KOPT-K1 (cell line): ENCODE data around the gene GIN1.

Source experiments
- H3K27ac ChIP-seq: fragments of 200-600 bp; sonication (generic); 2 replicates; pipeline ENCODE4 v1.5.1; 2016; ENCODE audit warnings: antibody characterized with exemption, mild to moderate bottlenecking, low read depth, low read length; ENCODE audit not compliant: poor library complexity, severe bottlenecking
- H3K36me3 ChIP-seq: fragments of 200-600 bp; sonication (generic); 2 replicates; pipeline ENCODE4 v1.5.1; 2017; ENCODE audit warnings: antibody characterized with exemption, mild to moderate bottlenecking, low read length, moderate library complexity; ENCODE audit not compliant: insufficient read depth
- H3K9me3 ChIP-seq: fragments of 200-600 bp; sonication (generic); 2 replicates; pipeline ENCODE4 v1.5.1; 2017; ENCODE audit warnings: antibody characterized with exemption, low read length, mild to moderate bottlenecking; ENCODE audit not compliant: insufficient read depth, poor library complexity, severe bottlenecking

GIN1 gene

GRCh38 chr5:103120607-103121200 lies 766 bp upstream of the GIN1 start:
- H3K36me3 ChIP-seq = peaks cover 18% of the 10 kb centered on the region
- H3K27ac ChIP-seq = peak overlapping the region; percentile 96
- H3K9me3 ChIP-seq = no peaks in the 10 kb centered on the region

- peaks cover 13% of the 10 kb centered on the region for H3K36me3 ChIP-seq
- H3K9me3 ChIP-seq = no peaks in the 10 kb centered on the region
- H3K27ac ChIP-seq = peak overlapping the region; percentile 96
These were observed 721 bp downstream of the GIN1 start for GRCh38 chr5:103119070-103119764.

- Histone ChIP-seq H3K36me3 (no peaks in the 10 kb centered on the region), H3K9me3 (no peaks in the 10 kb centered on the region), H3K27ac (peak overlapping the region; percentile 96)
These were observed 2.4 kb downstream of the GIN1 start for GRCh38 chr5:103117471-103117991.

- no peak overlapping the region for H3K27ac ChIP-seq
- H3K36me3 ChIP-seq = no peaks in the 10 kb centered on the region
- peaks cover 10% of the 10 kb centered on the region for H3K9me3 ChIP-seq
These were observed 5.5 kb downstream of the GIN1 start for GRCh38 chr5:103114440-103114839.

GRCh38 chr5:103112910-103113309 lies 7.0 kb downstream of the GIN1 start:
- peaks cover 10% of the 10 kb centered on the region for H3K9me3 ChIP-seq
- H3K27ac ChIP-seq = no peak overlapping the region
- H3K36me3 ChIP-seq = no peaks in the 10 kb centered on the region

- H3K36me3 ChIP-seq = no peaks in the 10 kb centered on the region
- H3K9me3 ChIP-seq = peaks cover 10% of the 10 kb centered on the region
- H3K27ac ChIP-seq = no peak overlapping the region
These were observed 8.5 kb downstream of the GIN1 start for GRCh38 chr5:103111468-103111867.

GRCh38 chr5:103110403-103110802 lies 9.5 kb downstream of the GIN1 start:
- Histone ChIP-seq H3K9me3 (peaks cover 10% of the 10 kb centered on the region), H3K27ac (no peak overlapping the region), H3K36me3 (no peaks in the 10 kb centered on the region)

- Histone ChIP-seq H3K9me3 (peaks cover 10% of the 10 kb centered on the region), H3K36me3 (no peaks in the 10 kb centered on the region; the same call in 1 of the 2 replicates), H3K27ac (no peak overlapping the region)
These were observed 10.7 kb downstream of the GIN1 start for GRCh38 chr5:103109277-103109676.

- H3K9me3 ChIP-seq = peaks cover 10% of the 10 kb centered on the region
- no peaks in the 10 kb centered on the region; the same call in 1 of the 2 replicates for H3K36me3 ChIP-seq
- no peak overlapping the region for H3K27ac ChIP-seq
These were observed 11.9 kb downstream of the GIN1 start for GRCh38 chr5:103108086-103108485.

- Histone ChIP-seq H3K27ac (no peak overlapping the region), H3K9me3 (no peaks in the 10 kb centered on the region), H3K36me3 (no peaks in the 10 kb centered on the region; the same call in 1 of the 2 replicates)
These were observed 17.7 kb downstream of the GIN1 start for GRCh38 chr5:103102234-103102633.

- Histone ChIP-seq H3K27ac (no peak overlapping the region), H3K36me3 (no peaks in the 10 kb centered on the region; the same call in 1 of the 2 replicates), H3K9me3 (no peaks in the 10 kb centered on the region)
These were observed 18.7 kb downstream of the GIN1 start for GRCh38 chr5:103101079-103101750.

- no peaks in the 10 kb centered on the region for H3K9me3 ChIP-seq
- no peaks in the 10 kb centered on the region; the same call in 1 of the 2 replicates for H3K36me3 ChIP-seq
- H3K27ac ChIP-seq = no peak overlapping the region
These were observed 20.9 kb downstream of the GIN1 start for GRCh38 chr5:103098993-103099392.

- no peak overlapping the region for H3K27ac ChIP-seq
- no peaks in the 10 kb centered on the region for H3K9me3 ChIP-seq
- H3K36me3 ChIP-seq = no peaks in the 10 kb centered on the region
These were observed 25.2 kb downstream of the GIN1 start for GRCh38 chr5:103094737-103095136.

- Histone ChIP-seq H3K9me3 (no peaks in the 10 kb centered on the region), H3K36me3 (no peaks in the 10 kb centered on the region)
These were observed 26.2 kb downstream of the GIN1 start for GRCh38 chr5:103093727-103094126.

GRCh38 chr5:103092676-103093075 lies 27.3 kb downstream of the GIN1 start:
- Histone ChIP-seq H3K9me3 (no peaks in the 10 kb centered on the region), H3K27ac (no peak overlapping the region), H3K36me3 (no peaks in the 10 kb centered on the region)

More at GRCh38 chr5:103093727-103094126, 26.2 kb downstream of the GIN1 start:
- no peak overlapping the region for H3K27ac ChIP-seq
